HUES64 (cell line): ENCODE measurements around the gene NTM.
"Not testable (repeated sequence)": the region's sequence is repeated elsewhere in the genome, so short reads cannot be mapped to it uniquely, and the experiment has no call there.

Experiments used
- H3K27ac ChIP-seq: 2 replicates; pipeline ENCODE4 v1.7.0; 2013; ENCODE audit warnings: low read depth, low read length, inconsistent platforms
- H3K27me3 ChIP-seq: 2 replicates; pipeline ENCODE4 v1.6.1; 2013; ENCODE audit warnings: mild to moderate bottlenecking, low read length; ENCODE audit not compliant: insufficient read depth
- H3K36me3 ChIP-seq: 2 replicates; pipeline ENCODE4 v1.6.1; 2013; ENCODE audit warnings: mild to moderate bottlenecking, low read length; ENCODE audit not compliant: insufficient read depth
- H3K4me1 ChIP-seq: 2 replicates; pipeline ENCODE4 v1.6.1; 2013; ENCODE audit warnings: mild to moderate bottlenecking, low read length, moderate library complexity; ENCODE audit not compliant: insufficient read depth
- H3K4me3 ChIP-seq: 2 replicates; pipeline ENCODE4 v1.5.1; 2013; ENCODE audit warnings: mild to moderate bottlenecking, low read length, moderate library complexity
- H3K9ac ChIP-seq: 2 replicates; pipeline ENCODE4 v1.6.1; 2013; ENCODE audit warnings: mild to moderate bottlenecking, low read depth, low read length
- H3K9me3 ChIP-seq: 2 replicates; pipeline ENCODE4 v1.6.1; 2013; ENCODE audit warnings: low read depth, low read length; ENCODE audit not compliant: insufficient read depth
- WGBS: fragments of 150-250, 120-280 bp; methylation state at CpG from one replicate; pipeline ENCODE4 v1.1.7; 2013; ENCODE audit warnings: missing lambda C conversion rate; 5-methylcytosine and 5-hydroxymethylcytosine counted together

The NTM gene

DNA sequence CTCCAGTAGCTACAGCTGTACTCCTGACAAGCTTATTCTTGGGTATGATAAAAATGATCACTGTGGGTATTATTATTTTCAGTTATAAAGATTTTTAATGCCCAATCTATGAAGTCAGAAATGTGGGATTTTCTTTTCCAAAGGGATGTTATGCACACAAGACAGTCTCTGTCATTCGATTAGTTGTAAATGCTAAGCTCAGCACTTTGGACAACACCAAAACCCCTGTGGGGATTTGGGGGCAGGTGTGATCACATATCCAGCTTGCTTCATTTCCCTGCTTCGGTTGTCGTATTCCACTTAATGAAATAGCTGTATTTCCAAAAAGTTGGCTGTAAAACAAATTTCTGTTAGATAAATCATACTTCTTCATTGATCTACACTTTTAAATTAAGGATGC lies 931.5 kb downstream of the NTM start:
- H3K27me3 ChIP-seq = no peaks in the 10 kb centered on the region
- no peak overlapping the region for H3K4me3 ChIP-seq
- H3K9me3 ChIP-seq = no peaks in the 10 kb centered on the region
- H3K4me1 ChIP-seq = no peaks in the 10 kb centered on the region
- no peak overlapping the region for H3K9ac ChIP-seq
- 100% methylated on average over 2 of the region's 3 CpGs for WGBS
- H3K27ac ChIP-seq = no peak overlapping the region
- H3K36me3 ChIP-seq = no peaks in the 10 kb centered on the region

DNA sequence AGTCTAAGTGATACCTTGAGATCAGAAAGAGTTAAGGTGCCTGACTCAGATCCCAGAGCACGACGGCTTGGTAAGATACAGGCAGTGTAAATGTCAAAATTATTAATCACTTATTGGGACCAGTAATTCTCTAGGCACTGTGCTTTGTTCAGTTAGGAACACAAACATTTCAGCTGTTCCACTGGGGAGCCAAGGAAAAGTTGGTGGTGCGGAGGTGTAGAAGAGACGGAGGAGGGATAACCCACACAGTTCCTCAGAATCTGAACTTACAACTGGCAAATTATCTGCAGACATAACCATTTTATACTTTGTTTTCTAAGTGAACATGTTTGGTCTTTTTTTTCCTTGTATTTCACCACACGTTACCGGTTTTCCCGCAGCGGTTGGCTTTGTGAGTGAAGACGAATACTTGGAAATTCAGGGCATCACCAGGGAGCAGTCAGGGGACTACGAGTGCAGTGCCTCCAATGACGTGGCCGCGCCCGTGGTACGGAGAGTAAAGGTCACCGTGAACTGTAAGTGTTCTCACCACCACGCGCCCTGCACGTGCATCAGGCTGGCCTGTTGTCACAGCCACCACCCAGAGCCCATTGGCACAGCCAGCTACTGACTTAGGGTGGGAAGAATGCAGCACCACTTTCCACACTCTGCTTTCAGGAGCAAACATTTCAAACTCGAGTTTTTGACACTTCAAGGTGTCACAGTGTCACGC lies 937.0 kb downstream of the NTM start:
- Histone ChIP-seq H3K9ac (no peak overlapping the region), H3K9me3 (no peaks in the 10 kb centered on the region), H3K27ac (no peak overlapping the region), H3K4me3 (no peak overlapping the region), H3K27me3 (no peaks in the 10 kb centered on the region), H3K4me1 (no peaks in the 10 kb centered on the region), H3K36me3 (no peaks in the 10 kb centered on the region)
- 95% methylated on average over 21 of the region's 21 CpGs for WGBS

DNA sequence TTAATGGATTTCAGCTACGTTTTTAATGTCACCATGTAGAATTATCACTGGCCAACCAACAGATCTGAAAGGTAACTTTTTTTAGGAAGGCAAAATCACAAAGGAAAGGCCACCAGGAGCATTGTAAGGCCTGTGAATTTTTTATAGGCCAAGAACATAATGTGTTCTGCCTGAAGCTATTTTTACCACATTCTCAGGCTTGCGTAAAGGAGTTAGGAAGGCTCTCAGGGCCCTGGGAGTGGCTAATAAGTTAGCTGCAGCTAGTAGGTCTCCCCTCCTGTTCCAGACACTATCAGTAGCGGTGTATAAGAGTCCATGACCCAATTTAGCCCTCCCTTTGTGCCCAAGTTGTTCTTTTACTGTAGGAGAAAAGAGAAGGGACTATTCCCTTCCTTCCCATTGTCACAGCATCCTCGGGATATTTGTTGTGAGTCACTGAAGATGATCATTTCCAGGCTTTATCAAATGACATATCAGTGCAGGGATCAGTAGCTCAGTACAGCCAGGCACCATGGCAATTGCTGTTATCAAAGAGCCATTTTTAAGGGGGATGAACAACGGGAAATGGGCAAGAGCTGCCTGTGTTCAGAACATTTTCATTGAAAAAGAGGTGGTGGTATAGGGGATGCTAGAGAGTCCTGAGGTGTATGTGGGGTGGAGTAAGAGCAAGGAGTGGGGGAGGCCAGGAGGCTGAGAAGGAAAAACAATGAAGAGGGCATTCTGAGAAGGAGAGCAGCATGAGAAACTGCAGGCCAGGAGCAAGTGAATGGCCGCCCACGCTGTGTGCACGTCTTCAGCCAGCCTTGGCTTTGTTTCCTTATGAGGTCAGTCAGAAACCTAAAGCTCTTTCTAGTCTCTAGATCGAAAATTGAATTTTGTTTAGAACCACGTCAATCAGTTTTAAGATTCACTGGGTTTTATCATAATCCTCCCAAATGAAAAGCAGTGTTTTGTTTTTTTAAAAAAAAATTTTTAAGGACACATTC lies 940.3 kb downstream of the NTM start:
- Histone ChIP-seq H3K9me3 (no peaks in the 10 kb centered on the region), H3K36me3 (no peaks in the 10 kb centered on the region), H3K4me3 (no peak overlapping the region), H3K27me3 (no peaks in the 10 kb centered on the region), H3K4me1 (no peaks in the 10 kb centered on the region), H3K27ac (no peak overlapping the region), H3K9ac (no peak overlapping the region)
- 89% methylated on average over 9 of the region's 10 CpGs for WGBS

DNA sequence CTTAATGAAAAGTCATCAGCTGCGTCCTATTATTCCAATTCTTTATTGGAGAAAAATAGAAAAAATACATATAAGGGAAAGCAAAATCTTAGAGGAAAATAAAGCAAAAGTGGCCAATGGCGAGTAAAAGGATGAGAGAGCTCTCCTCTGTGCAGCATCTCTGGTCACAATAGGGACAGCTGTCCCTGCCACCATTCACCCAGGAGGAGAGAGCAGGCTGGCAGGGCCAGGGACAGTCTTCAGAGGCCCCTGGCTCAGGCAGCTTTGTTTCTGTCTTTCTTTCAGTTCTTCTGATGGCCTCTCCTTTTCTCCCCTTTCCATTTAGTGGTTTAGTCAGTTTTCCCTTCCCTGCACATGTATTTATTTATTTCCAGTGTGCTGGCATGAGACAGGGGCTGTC lies 941.3 kb downstream of the NTM start:
- no peaks in the 10 kb centered on the region for H3K36me3 ChIP-seq
- no peak overlapping the region for H3K9ac ChIP-seq
- H3K27ac ChIP-seq = no peak overlapping the region
- no peaks in the 10 kb centered on the region for H3K4me1 ChIP-seq
- no peak overlapping the region for H3K4me3 ChIP-seq
- no peaks in the 10 kb centered on the region for H3K27me3 ChIP-seq
- H3K9me3 ChIP-seq = no peaks in the 10 kb centered on the region
- 94% methylated on average over 2 of the region's 2 CpGs for WGBS

DNA sequence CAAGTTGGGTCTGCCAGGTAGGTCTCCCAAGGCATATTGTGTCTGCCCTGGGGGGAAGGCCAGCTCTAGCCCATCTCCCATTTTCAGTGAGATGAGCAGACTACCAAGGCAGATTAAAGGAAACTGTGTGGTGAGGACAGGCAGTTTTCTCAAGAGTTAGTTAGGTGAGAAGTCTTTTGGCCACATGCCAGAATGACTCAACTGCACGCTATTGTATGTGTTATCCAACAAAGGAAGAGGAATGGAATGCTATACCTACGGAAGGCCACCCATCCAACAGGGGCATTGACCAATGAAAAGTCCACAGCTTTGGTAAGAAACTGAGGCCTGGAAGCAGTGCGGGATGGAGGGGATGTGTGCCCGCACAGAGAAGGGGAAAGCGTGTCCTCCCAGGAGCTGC lies 941.7 kb downstream of the NTM start:
- Histone ChIP-seq H3K4me1 (no peaks in the 10 kb centered on the region), H3K27ac (no peak overlapping the region), H3K27me3 (no peaks in the 10 kb centered on the region), H3K9me3 (no peaks in the 10 kb centered on the region), H3K9ac (no peak overlapping the region), H3K36me3 (no peaks in the 10 kb centered on the region), H3K4me3 (no peak overlapping the region)
- WGBS = 92% methylated on average over 5 of the region's 5 CpGs

DNA sequence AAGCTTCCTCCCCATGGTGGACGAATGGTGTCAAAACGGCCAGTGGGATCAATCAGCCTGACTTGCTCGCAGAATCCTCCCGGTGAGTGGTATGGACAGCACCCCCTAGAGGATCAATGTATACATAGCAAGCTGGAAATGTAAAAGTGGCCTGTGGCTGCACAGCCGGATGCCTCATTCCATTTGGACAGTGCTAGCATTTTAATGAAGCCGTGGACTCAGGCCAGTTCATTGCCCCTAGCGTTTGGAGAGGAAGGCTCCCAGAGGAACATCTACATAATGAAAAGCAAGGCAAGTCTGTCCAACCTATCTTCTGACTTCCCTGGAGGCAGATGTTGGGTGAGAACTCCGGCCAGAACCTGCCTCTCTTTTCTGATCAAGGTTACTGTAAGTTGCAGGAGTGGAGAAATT lies 942.3 kb downstream of the NTM start:
- Histone ChIP-seq H3K9me3 (no peaks in the 10 kb centered on the region), H3K9ac (no peak overlapping the region), H3K4me1 (no peaks in the 10 kb centered on the region), H3K36me3 (no peaks in the 10 kb centered on the region), H3K27ac (no peak overlapping the region), H3K4me3 (no peak overlapping the region), H3K27me3 (no peaks in the 10 kb centered on the region)
- WGBS = 35% methylated on average over 8 of the region's 8 CpGs

DNA sequence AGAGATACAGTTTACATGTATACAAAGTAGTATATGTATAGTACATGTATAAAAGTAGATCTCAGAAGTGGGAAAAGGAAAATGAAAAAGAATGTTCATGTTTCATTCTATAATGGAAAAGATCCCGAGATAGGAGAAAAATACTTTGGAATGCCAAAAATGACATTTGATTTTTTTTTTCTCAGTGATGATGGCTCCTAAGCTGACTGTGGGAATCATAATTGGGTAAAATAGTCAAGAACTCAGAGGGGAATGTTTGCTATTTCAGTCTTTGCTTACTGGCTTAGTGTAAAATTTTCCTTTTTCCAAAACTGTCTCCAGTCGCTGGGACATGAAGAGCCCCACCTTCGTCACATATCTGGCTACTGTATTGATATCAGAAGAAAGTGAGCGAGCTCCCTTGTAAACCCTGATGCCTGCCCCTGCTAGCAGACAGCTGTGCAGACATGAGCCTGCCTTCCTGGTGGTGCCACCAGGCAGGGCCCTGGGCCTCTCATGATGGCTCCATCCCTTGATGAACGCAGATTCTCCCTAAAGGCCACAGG lies 944.6 kb downstream of the NTM start:
- Histone ChIP-seq H3K36me3 (no peaks in the 10 kb centered on the region), H3K9ac (no peak overlapping the region)
- WGBS = 93% methylated on average over 5 of the region's 5 CpGs

DNA sequence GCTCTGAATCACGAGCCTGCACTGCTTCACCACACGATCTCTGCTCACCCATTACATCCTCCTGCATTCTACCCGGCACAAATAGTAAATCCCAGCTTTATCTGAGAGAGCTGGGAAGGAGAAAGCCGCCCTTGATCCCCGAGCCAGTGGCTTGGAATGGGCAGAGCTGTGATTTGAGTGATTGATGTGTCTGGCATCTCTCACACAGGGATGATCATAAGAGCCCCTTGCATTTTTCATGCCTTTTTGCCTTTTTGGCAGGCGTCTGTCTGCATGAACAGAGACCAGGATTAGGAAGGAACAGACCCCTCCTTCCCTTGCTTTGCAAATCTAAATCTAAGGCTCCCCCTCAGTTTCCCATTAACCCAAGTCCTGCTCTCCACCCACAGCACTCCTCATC lies 945.3 kb downstream of the NTM start:
- 82% methylated on average over 6 of the region's 6 CpGs for WGBS
- no peaks in the 10 kb centered on the region for H3K4me1 ChIP-seq
- no peaks in the 10 kb centered on the region for H3K27me3 ChIP-seq
- 0 out of 2 replicates have a peak, but pooled peaks cover 6% of the 10 kb centered on the region for H3K9me3 ChIP-seq
- no peak overlapping the region for H3K27ac ChIP-seq
- H3K9ac ChIP-seq = no peak overlapping the region
- no peak overlapping the region for H3K4me3 ChIP-seq
- no peaks in the 10 kb centered on the region for H3K36me3 ChIP-seq

More for the DNA sequence above, 944.6 kb downstream of the NTM start:
- no peaks in the 10 kb centered on the region for H3K27me3 ChIP-seq
- H3K4me3 ChIP-seq = no peak overlapping the region
- H3K27ac ChIP-seq = no peak overlapping the region
- 0 out of 2 replicates have a peak, but pooled peaks cover 6% of the 10 kb centered on the region for H3K9me3 ChIP-seq
- H3K4me1 ChIP-seq = no peaks in the 10 kb centered on the region

DNA sequence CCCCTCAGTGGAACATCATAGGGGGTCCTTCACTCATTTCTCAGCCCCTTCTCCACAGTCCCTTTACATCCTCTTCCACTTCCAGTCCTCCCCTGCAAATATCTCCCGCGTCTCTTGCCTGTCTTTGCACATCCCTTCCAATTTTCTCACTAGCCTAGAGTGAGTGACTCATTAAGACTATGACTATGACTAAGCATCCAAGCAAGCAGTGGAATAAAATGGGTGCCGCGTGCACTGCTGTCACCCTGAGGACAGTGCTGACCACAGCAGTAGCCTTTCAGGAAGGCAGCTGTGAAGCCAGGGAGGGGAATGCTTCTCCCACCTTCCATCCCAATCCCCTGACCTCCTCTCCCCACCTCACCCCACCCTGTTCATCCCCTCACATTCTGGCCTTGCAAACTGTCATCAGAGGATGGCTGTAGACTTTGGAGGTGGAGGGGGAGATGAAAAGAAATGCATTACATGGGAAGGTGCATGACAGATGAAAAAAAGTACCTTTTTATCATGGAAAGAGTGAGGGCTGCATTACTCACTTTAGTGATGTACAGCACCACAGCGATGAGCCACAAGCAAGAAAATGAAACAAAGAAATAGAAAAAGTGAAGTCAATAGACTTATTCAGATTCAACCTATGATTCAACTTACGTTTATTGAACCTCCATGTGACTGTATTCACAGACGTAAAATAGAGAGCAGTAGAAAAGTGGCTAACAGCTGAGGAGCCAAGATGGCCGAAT lies 948.2 kb downstream of the NTM start:
- H3K9ac ChIP-seq = no peak overlapping the region
- no peaks in the 10 kb centered on the region for H3K4me1 ChIP-seq
- H3K27ac ChIP-seq = no peak overlapping the region
- 0 out of 2 replicates have a peak, but pooled peaks cover 6% of the 10 kb centered on the region for H3K9me3 ChIP-seq
- WGBS = 71% methylated on average over 8 of the region's 8 CpGs
- no peaks in the 10 kb centered on the region for H3K36me3 ChIP-seq
- no peak overlapping the region for H3K4me3 ChIP-seq
- no peaks in the 10 kb centered on the region for H3K27me3 ChIP-seq

DNA sequence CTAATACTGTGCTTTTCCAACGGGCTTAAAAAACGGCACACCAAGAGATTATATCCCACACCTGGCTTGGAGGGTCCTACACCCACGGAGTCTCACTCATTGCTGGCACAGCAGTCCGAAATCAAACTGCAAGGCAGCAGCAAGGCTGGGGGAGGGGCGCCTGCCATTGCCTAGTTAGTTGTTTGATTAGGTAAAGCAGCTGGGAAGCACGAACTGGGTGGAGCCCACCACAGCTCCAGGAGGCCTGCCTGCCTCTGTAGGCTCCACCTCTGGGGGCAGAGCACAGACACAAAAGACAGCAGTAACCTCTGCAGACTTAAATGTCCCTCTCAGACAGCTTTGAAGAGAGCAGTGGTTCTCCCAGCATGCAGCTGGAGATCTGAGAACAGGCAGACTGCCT lies 949.0 kb downstream of the NTM start:
- H3K36me3 ChIP-seq, H3K27me3 ChIP-seq, H3K27ac ChIP-seq, H3K9ac ChIP-seq, H3K4me3 ChIP-seq, H3K9me3 ChIP-seq, H3K4me1 ChIP-seq: not testable (repeated sequence)
- WGBS = 83% methylated on average over 6 of the region's 6 CpGs

DNA sequence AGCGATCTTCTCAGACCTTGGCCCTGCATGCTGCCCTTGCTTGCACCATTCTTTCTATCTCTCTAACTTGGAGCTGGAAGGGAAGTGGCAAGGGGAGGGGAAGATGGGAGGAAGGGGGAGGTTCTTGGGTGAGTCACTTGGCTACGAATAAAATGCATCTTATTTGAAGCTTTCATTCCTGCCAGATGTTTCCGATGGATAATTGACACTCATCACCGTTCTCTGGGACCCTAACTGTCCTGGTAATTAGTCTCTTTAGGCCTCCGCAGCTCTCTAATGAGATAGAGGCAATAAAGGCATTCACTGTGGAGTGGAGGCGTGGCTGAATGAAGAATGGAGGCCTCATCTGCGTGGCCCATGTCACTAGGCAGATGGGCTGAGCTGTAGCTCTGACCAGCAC lies 960.1 kb downstream of the NTM start:
- Histone ChIP-seq H3K27ac (no peak overlapping the region), H3K9ac (no peak overlapping the region)

More for the DNA sequence above, 960.1 kb downstream of the NTM start:
- Histone ChIP-seq H3K27me3 (no peaks in the 10 kb centered on the region), H3K36me3 (no peaks in the 10 kb centered on the region), H3K4me3 (no peak overlapping the region), H3K9me3 (no peaks in the 10 kb centered on the region), H3K4me1 (no peaks in the 10 kb centered on the region)
- WGBS = 79% methylated on average over 7 of the region's 7 CpGs
